ENCODE data around the gene RBBP4.
"Not testable (repeated sequence)": the region's sequence is repeated elsewhere in the genome, so short reads cannot be mapped to it uniquely, and the experiment has no call there.

DNA sequence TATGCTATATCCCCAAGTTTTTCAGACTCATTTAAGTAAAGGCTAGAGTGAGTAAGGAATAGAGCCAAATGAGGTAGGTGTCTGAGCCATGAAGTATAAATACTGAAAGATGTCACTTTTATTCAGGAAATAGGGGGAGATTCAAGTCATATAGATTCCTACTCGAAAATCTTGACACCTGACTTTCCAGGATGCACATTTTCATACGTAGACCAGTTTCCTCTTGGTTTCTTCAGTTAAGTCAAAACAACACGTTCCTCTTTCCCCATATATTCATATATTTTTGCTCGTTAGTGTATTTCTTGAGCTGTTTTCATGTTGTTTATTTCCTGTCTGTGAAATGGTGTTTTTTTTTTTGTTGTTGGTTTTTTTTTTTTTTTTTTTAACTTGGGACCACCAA, 29.0 kb downstream of the RBBP4 start:
- TF ChIP-seq, protein P1, sequence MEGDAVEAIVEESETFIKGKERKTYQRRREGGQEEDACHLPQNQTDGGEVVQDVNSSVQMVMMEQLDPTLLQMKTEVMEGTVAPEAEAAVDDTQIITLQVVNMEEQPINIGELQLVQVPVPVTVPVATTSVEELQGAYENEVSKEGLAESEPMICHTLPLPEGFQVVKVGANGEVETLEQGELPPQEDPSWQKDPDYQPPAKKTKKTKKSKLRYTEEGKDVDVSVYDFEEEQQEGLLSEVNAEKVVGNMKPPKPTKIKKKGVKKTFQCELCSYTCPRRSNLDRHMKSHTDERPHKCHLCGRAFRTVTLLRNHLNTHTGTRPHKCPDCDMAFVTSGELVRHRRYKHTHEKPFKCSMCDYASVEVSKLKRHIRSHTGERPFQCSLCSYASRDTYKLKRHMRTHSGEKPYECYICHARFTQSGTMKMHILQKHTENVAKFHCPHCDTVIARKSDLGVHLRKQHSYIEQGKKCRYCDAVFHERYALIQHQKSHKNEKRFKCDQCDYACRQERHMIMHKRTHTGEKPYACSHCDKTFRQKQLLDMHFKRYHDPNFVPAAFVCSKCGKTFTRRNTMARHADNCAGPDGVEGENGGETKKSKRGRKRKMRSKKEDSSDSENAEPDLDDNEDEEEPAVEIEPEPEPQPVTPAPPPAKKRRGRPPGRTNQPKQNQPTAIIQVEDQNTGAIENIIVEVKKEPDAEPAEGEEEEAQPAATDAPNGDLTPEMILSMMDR (IDR thresholded peaks at IDR 0.05; ENCODE audit: low read depth, low read length): not testable (repeated sequence)
- not testable (repeated sequence) for TF ChIP-seq POLR2A (IDR thresholded peaks at IDR 0.05; ENCODE audit: extremely low read depth, insufficient read length)

Measured in NB4 (cell line).